Heart left ventricle (tissue), 13 donors: ENCODE measurements around the gene CNTN5.

Source experiments
- POLR2A ChIP-seq, 2 donors: fragments of 450-650 bp; IDR thresholded peaks; one replicate each; pipeline ENCODE4 v1.6.1; 2017; ENCODE audit warnings: antibody characterized with exemption in 2 of 2, mild to moderate bottlenecking in 2 of 2, moderate library complexity in 2 of 2
- TF ChIP-seq, protein P1 (sequence below), 12 donors: fragments of 200-600 bp; sonication (generic) in 4 of 12; IDR thresholded peaks; one replicate each; pipeline versions ENCODE4 v1.5.0 to v1.8.0; 2018 to 2022; ENCODE audit warnings: antibody characterized with exemption in 12 of 12, mild to moderate bottlenecking in 5 of 12
- donor health status: ischemic (EF 13 %, LVEDD 7.1; RV severe dilation, severe dysfunction).
- donor health status: DM: no; HTN: yes; CAD: no.
- donor health status: DM: no; HTN: no; CAD: no.
- donor health status: ischemic (EF 25% LVEDD 6.9; RV normal size, moderate dysfunction).
- donor health status: ischemic (EF 25% LVEDD 5.7; RV mildly dilated, moderate dysfunction).
- donor health status: ischemic (EF 35%, LVEDD 5.7; RV mildly dilated, moderate dysfunction).
- donor health status: nonischemic (EF 11% LVEDD 7.7; RV severe dilation, severe dysfunction).
- donor health status: DM: yes; HTN: yes; CAD: no.
- donor health status: PGD.
- donor health status: ischemic (EF 29% LVEDD 5.4; RV normal size, mild dysfunction).
- donor health status: nonischemic (EF 23%, LVEDD 6.1; RV moderate dilation, normal function).

DNA sequence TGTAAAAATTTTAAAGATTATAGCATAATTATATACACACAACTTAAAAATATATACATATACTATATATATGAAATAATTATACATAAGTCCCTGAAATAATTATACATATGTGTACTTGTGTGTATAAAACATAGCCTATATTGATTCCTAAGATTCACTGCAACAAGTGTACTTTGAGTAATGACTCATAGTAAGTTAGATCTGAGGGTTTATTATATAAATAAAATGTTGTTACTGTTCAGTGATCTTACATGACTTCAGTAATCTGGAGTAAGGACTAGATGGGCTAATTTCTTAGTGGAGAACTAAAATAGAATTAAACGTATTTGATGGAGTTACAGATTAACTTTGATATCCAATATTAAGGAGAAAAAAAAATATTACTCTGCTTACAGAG lies 350.5 kb downstream of the CNTN5 start:
- TF ChIP-seq, protein P1, sequence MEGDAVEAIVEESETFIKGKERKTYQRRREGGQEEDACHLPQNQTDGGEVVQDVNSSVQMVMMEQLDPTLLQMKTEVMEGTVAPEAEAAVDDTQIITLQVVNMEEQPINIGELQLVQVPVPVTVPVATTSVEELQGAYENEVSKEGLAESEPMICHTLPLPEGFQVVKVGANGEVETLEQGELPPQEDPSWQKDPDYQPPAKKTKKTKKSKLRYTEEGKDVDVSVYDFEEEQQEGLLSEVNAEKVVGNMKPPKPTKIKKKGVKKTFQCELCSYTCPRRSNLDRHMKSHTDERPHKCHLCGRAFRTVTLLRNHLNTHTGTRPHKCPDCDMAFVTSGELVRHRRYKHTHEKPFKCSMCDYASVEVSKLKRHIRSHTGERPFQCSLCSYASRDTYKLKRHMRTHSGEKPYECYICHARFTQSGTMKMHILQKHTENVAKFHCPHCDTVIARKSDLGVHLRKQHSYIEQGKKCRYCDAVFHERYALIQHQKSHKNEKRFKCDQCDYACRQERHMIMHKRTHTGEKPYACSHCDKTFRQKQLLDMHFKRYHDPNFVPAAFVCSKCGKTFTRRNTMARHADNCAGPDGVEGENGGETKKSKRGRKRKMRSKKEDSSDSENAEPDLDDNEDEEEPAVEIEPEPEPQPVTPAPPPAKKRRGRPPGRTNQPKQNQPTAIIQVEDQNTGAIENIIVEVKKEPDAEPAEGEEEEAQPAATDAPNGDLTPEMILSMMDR (IDR thresholded peaks at IDR 0.05), result no peak
- no peak for TF ChIP-seq POLR2A (IDR thresholded peaks at IDR 0.05)
